Uterus (tissue), 4 donors: ENCODE data around the gene ARMC2. TPM values are rescaled to one million over a fixed set of nuclear protein-coding genes. Genes with fewer than 3 reads are reported as not detected.
"Not testable (repeated sequence)": the region's sequence is repeated elsewhere in the genome, so short reads cannot be mapped to it uniquely, and the experiment has no call there.

ENCODE experiments used
- DNase-seq, 2 donors: peaks; one replicate each; pipeline ENCODE4 v3.0.0-alpha.2; 2019 to 2020
- H3K27ac ChIP-seq, 2 donors: fragments of 200-600 bp; sonication (generic); 1 replicate in 1 of 2; 2 replicates in 1 of 2; pipeline ENCODE4 v1.5.1; 2016 to 2018
- H3K27me3 ChIP-seq, 2 donors: fragments of 200-600 bp; sonication (generic); one replicate each; pipeline ENCODE4 v1.5.1; 2018 to 2019; ENCODE audit warnings: control low read depth in 1 of 2
- H3K36me3 ChIP-seq, 2 donors: fragments of 200-600 bp; sonication (generic); one replicate each; pipeline ENCODE4 v1.5.1; 2019; ENCODE audit warnings: control low read depth in 1 of 2
- H3K4me1 ChIP-seq, 2 donors: fragments of 200-600 bp; sonication (generic); one replicate each; pipeline ENCODE4 v1.5.1; 2018 to 2019; ENCODE audit warnings: control low read depth in 1 of 2
- H3K4me3 ChIP-seq, 2 donors: fragments of 200-600 bp; sonication (generic); 1 replicate in 1 of 2; 2 replicates in 1 of 2; pipeline ENCODE4 v1.5.1; 2018 to 2019; ENCODE audit warnings: mild to moderate bottlenecking in 1 of 2
- H3K9me3 ChIP-seq, 2 donors: fragments of 200-600 bp; sonication (generic); one replicate each; pipeline ENCODE4 v1.5.1; 2019; ENCODE audit warnings: control low read depth in 1 of 2
- POLR2A ChIP-seq, 2 donors: fragments of 450-650 bp; IDR thresholded peaks; one replicate each; pipeline ENCODE4 v1.6.1; 2016; ENCODE audit warnings: antibody characterized with exemption in 2 of 2, mild to moderate bottlenecking in 1 of 2, moderate library complexity in 1 of 2
- intact Hi-C: fragments of 100-400 bp; cut with DNase I; formaldehyde crosslinking; loops from one replicate; pipeline ENCODE4 v1.15.1; 2023; ENCODE audit warnings: low total_unique reads
- total RNA-seq, 4 donors: library from RNA; depleted of rRNA in 3 of 4; stranded (reverse); fragments of >200 nt in 3 of 4; gene quantifications; one replicate each; pipeline versions ENCODE4 v1.1.0 to v1.2.4, GENCODE V29; 2014 to 2023
- TF ChIP-seq, protein P1 (sequence below), 4 experiments: fragments of 200-600 bp in 2 of 4; fragments of 450-650 bp in 2 of 4; sonication (generic) in 2 of 4; IDR thresholded peaks; one replicate each; pipeline ENCODE4 v1.5.1; 2016 to 2019; ENCODE audit warnings: antibody characterized with exemption in 4 of 4, mild to moderate bottlenecking in 2 of 4, moderate library complexity in 1 of 4
- donor health status: DM: yes; HTN: yes; CAD: no.

Gene ARMC2
- total RNA-seq, 4 donors from 2014 or later, result 5.1 to 15.1 (median 9.1) TPM; not detected in 1

DNA sequence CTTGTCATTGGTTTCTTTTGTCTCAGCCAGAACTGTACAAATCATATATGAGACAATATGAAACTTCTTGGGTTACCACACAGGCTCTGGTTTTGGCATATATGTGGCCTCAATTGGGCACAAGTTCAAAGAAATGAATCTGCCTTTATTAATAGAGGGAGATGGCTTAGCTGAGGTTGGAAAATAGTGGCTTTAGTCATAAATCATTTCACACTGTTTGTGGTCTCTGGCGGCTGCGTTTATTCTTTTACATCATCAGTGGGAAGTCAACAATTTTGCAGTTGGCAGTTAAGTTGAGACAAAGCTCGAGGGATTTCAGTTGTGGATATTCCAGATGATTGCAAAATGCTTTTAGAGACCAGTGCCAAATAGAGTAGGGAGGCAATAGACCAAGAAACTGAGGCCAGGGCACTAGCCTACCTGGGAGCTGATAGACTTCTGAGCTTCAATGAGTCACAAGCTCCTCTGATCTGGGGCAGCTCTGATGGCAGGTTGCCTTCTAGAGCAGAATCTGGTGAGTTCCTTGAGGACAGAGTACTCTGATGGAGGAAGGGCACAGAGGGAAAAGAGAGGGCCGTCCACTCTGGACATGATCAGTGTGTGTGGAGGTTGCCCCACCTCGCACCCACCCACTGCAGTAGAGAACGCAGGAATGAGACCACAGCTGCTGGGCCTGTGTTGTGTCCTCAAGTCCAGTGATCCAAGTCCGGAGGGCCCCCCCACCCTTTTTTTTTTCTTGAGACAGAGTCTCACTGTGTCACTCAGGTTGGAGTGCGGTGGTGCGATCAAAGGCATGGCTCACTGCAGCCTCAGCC is 73.5 kb downstream of the ARMC2 start:
- Histone ChIP-seq H3K4me1 (peaks cover 0 to 12% of the 10 kb centered on the region in 2 donors), H3K9me3 (no peaks in the 10 kb centered on the region), H3K27me3 (no peaks in the 10 kb centered on the region), H3K36me3 (no peaks in the 10 kb centered on the region), H3K27ac (peak overlapping the region; percentile 3 to 66), H3K4me3 (no peak overlapping the region)
- TF ChIP-seq POLR2A (IDR thresholded peaks at IDR 0.05), result no peak
- TF ChIP-seq, protein P1, sequence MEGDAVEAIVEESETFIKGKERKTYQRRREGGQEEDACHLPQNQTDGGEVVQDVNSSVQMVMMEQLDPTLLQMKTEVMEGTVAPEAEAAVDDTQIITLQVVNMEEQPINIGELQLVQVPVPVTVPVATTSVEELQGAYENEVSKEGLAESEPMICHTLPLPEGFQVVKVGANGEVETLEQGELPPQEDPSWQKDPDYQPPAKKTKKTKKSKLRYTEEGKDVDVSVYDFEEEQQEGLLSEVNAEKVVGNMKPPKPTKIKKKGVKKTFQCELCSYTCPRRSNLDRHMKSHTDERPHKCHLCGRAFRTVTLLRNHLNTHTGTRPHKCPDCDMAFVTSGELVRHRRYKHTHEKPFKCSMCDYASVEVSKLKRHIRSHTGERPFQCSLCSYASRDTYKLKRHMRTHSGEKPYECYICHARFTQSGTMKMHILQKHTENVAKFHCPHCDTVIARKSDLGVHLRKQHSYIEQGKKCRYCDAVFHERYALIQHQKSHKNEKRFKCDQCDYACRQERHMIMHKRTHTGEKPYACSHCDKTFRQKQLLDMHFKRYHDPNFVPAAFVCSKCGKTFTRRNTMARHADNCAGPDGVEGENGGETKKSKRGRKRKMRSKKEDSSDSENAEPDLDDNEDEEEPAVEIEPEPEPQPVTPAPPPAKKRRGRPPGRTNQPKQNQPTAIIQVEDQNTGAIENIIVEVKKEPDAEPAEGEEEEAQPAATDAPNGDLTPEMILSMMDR (IDR thresholded peaks at IDR 0.05), result no peak
- intact Hi-C loops, result no loop called here
- DNase-seq, result peak; percentile 40 to 56

GRCh38 chr6:108922499-108922898 is 74.3 kb downstream of the ARMC2 start:
- H3K9me3 ChIP-seq, result no peaks in the 10 kb centered on the region
- intact Hi-C loops, result no loop called here
- TF ChIP-seq, protein P1 (IDR thresholded peaks at IDR 0.05), result no peak
- no peak for TF ChIP-seq POLR2A (IDR thresholded peaks at IDR 0.05)
- no peak for DNase-seq
- H3K27ac ChIP-seq, result peak overlapping the region; percentile 3 to 66
- H3K4me1 ChIP-seq, result peaks cover 0 to 12% of the 10 kb centered on the region in 2 donors
- no peaks in the 10 kb centered on the region for H3K27me3 ChIP-seq
- H3K36me3 ChIP-seq, result no peaks in the 10 kb centered on the region
- H3K4me3 ChIP-seq, result no peak overlapping the region

- intact Hi-C loops, result no loop called here
- DNase-seq, result no peak
- no peak overlapping the region for H3K27ac ChIP-seq
- TF ChIP-seq POLR2A (IDR thresholded peaks at IDR 0.05), result no peak
- TF ChIP-seq, protein P1 (IDR thresholded peaks at IDR 0.05), result no peak
- no peaks in the 10 kb centered on the region for H3K27me3 ChIP-seq
- H3K36me3 ChIP-seq, result no peaks in the 10 kb centered on the region
- H3K9me3 ChIP-seq, result no peaks in the 10 kb centered on the region
- no peak overlapping the region for H3K4me3 ChIP-seq
- no peaks in the 10 kb centered on the region for H3K4me1 ChIP-seq
Observed at GRCh38 chr6:108927927-108928326, 79.7 kb downstream of the ARMC2 start.

DNA sequence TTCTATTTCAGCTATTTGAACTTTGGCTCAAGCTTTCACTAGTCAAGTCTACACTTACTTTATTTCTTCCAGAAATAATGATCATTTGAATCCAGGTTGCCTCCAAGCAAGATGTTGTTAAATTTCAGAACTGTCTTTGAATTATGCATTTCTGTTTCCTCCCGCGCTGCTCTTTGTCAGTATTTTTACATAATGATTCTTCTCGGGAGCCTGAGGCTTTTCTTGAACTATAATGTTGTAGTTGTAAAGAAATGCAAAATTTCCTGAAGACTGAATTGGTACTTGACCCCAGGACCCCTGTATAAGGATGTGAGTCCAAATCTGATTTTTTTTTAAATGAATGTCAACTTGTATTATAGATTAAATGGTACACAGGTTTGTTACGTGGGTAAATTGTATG is 80.4 kb downstream of the ARMC2 start:
- DNase-seq, result no peak
- no peaks in the 10 kb centered on the region for H3K9me3 ChIP-seq
- TF ChIP-seq, protein P1 (IDR thresholded peaks at IDR 0.05), result no peak
- TF ChIP-seq POLR2A (IDR thresholded peaks at IDR 0.05), result no peak
- H3K36me3 ChIP-seq, result no peaks in the 10 kb centered on the region
- H3K4me3 ChIP-seq, result no peak overlapping the region
- intact Hi-C loops, result no loop called here
- no peaks in the 10 kb centered on the region for H3K4me1 ChIP-seq
- no peak overlapping the region for H3K27ac ChIP-seq
- no peaks in the 10 kb centered on the region for H3K27me3 ChIP-seq

DNA sequence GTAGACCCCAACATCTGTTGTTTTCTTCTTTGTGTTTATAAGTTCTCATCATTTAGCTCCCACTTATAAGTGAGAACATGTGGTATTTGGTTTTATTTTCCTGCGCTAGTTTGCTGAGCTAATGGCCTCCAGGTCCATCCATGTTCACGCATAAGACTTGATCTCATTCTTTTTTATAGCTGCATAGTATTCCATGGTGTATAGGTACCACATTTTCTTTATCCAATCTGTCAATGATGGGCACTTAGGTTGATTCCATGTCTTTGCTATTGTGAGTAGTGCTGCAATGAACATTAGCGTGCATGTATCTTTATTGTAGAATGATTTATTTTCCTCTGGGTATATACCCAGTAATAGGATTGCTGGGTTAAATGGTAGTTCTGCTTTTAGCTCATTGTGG is 82.9 kb downstream of the ARMC2 start:
- H3K27me3 ChIP-seq, H3K4me1 ChIP-seq, H3K27ac ChIP-seq, intact Hi-C loops, DNase-seq, H3K36me3 ChIP-seq, H3K9me3 ChIP-seq, H3K4me3 ChIP-seq: not testable (repeated sequence)
